GM18511 (cell line): ENCODE results near the gene GNG12.

Experiments used
- ATAC-seq: cut with Tn5 transposase; IDR thresholded peaks from one replicate; pipeline ENCODE4 v1.9.1; 2021; ENCODE audit warnings: mild to moderate bottlenecking, moderate library complexity; ENCODE audit not compliant: unreplicated experiment

The GNG12 gene

DNA sequence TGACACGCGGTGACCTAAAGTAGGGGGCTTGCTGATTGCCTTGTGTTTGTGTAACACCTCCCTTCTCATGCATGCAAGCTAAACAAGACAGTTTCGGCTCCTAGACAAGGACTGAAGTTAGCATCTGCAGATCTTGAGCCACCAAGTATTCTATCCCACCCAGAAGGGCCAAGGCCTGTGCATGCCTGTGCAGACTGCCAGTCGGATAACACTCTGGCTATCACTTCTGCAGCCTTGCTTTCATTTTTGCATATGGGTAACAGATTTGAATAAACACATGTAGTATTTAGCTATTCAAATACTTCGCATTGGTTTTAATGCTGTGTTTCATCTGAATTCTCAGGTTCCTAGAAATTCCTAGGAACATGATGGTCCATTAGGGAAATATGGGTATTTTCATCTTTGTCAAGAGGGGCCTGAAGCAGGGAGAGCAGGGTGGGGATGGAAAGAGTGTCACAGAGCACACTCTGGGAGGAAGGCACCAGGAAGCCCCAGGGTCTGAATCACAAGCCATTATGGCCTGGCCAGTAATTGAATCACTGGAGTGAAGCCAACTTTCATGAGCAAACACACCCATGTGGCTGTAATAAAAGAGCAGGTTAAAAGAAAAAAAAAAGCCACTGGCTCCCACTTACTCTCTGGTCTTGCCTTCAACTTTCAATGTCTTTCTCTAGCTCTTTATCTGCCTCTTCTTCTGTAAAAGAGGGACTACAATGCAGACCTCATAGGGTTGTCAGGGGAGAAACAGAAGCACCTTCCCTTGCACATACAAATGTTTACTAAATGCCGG is 120.0 kb downstream of the GNG12 start:
- peak; percentile 60 for ATAC-seq

- peak; percentile 54 for ATAC-seq
These were observed 121.4 kb downstream of the GNG12 start for GRCh38 chr1:67711855-67712212.

GRCh38 chr1:67711158-67711854 is 122.0 kb downstream of the GNG12 start:
- peak; percentile 19 for ATAC-seq

DNA sequence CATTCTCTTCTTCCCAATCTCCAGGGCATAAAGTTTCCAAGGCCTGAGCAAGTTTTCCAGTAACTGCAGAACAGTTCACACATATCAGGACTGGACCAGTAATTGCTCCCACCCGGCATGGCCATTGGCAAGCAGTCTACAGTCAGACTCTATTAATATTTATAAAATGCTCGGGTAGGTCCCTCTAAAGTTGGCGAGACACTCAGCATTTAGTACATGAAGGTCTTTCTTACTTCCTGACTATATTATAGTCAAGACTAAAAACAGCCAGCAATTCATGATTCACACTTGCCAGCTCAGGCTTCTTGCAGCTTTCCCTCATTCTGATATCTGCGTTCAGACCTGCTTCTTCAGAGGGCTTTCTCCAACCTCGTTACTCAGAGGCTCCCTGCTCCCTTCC is 122.8 kb downstream of the GNG12 start:
- ATAC-seq = no peak

GRCh38 chr1:67708606-67709005 is 124.7 kb downstream of the GNG12 start:
- ATAC-seq = no peak

DNA sequence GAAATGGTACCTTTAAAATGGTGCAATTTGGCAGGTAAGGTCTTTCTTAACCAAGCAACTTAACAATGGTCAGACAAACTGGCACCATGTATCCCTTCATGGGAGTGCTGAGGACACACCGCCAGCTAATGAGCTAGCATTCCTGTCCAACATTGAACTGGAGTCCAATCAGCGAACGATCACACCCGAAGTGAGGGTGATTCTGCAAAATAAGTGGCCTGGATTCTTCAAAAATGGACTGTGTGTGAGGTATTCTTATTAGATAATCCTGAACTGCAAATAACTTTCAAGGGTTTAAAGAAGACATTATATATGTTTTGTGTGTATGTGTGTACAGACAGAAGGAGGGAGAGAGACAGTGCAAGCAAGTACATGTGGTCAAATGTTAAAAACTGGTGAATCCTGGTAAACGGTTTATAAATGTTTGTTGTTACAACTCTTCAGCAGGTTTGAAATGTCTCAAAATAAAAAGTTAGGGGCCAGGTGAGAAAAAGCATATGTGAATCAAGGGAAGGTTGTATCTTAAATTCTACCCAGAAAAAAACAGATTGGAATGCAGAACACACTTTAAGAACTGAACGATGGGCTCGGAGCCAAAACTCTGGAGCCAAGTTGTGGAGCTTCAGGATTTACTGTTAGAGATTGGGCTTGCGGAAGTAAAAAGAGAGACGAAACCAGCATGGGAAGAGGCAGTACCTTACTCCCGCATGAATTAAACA is 127.4 kb downstream of the GNG12 start:
- no peak for ATAC-seq

- no peak for ATAC-seq
These were observed 128.9 kb downstream of the GNG12 start for GRCh38 chr1:67704351-67704750.

DNA sequence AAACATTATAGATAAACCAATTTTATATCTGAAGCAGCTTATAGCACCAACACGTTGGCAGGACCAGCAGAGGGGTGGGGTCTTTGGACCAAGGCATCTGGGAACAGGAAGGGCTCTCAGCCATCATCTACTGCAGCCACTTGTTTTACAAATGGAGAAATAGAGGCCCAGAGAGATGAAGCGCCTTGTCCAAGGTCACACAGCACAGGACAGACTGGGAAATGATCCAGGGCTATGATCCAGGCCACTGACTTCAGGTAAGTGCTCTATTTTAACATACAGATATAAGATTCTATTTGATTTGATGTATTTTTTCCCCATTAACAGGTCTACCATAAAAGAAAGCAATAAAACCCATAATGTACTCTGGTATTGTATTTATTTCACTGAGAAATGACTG is 131.4 kb downstream of the GNG12 start:
- ATAC-seq = no peak

GRCh38 chr1:67700692-67701410 is 132.4 kb downstream of the GNG12 start:
- peak; percentile 80 for ATAC-seq

DNA sequence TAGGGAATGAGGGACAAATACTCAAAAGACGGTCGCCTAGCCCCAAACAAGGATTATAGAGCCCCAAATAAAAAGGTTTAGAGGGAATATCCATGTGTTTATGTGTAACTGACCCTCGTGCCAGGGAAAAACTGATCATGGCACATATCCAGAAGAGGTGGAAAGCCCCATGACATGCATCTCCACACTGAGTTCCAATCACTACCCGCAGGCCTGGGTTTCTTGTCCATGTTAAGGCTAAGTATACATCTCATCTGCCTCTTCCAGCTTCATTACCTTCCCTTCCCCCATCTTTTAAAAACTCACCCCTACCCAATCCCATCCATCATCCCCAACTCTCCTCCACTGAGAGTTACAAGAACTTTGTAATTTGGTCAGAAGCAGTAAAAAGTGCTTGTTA is 133.0 kb downstream of the GNG12 start:
- no peak for ATAC-seq

GRCh38 chr1:67696708-67697107 is 136.6 kb downstream of the GNG12 start:
- ATAC-seq = no peak

GRCh38 chr1:67695963-67696362 is 137.3 kb downstream of the GNG12 start:
- ATAC-seq = no peak

DNA sequence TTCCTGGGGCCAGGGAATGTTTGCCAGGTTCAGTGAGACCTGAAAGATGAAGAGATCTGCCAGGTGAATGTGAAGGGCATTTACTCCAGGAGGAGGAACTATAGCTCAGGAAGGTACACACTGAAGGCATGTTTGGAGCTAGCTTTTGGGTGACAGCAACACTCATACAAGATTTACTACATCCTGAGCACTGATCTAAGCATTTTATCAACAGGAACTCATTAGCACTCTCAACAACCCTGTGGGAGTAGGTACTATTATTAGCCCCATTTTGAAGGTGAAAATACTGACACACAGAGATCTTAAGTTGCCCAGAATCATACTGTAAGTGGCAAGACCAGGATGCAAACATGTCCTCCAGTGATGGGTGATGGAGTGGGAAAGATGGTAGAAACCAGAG is 141.6 kb downstream of the GNG12 start:
- ATAC-seq = no peak

DNA sequence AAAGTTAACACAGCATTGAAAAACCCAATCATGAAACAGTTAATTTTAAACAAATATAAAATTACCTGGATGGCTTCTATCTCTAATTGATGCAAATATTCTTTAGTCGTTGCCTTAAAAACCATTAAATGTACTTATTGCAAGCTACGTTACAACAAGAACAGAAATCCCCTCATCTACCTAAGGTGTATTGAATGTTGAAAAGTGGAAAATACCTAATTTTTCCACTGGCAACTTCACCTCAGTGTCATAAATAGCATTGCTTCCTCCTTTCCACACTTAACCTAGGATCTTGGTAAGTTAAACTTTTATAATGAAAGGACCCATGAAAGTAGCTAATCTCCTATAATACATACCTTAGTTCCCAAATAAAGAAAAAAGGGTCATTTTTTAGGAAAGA is 142.9 kb downstream of the GNG12 start:
- ATAC-seq = no peak

DNA sequence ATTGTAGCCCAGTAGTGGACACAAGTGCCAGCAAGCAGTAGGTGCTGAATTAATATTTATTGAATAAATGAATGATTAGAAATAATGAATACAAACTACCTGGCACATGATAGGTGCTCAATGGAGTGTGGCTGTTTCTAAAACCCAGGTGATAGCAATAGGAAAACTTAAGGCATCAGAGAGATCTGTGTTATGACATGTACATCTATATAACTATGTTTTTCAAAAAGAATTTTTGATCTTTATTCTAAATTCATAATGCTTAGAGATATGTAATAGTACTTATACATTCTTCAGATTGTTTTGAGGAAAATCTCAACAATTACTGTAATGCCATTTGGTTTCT is 143.3 kb downstream of the GNG12 start:
- no peak for ATAC-seq

DNA sequence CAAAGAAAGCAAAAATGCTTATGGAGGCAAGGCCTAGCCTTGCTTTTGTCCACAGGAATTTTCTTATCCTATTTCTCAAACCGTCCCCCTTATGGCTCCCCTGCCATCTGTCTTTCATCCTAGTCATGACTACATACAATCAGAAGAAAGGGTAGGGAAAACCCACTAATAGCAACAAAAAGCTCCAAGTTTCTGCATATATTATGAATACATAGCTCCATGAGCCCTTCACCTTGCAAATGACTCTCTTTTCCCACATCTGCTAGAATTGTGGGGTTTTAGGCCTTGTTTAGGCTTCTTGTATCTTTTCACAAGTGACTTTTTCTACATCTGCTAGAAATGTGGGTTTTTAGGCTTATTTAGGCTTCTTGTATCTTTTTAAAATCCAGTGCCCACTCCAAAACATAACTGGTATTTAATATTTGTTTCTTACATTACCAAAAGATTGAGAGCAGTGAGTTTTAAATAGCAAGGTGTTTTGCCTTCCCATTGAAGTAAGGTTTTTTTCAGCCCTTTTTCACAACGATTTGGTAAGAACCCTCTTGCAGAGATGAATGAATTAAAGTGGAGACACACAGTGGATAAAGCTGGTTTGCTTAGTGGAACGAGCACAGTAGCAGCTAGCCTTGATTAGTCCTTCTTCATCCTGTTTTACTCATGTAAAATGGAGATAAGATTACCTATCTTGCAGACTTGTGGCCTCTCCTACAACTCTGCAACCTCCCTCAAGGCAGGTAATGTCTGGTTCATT is 143.8 kb downstream of the GNG12 start:
- ATAC-seq = no peak

DNA sequence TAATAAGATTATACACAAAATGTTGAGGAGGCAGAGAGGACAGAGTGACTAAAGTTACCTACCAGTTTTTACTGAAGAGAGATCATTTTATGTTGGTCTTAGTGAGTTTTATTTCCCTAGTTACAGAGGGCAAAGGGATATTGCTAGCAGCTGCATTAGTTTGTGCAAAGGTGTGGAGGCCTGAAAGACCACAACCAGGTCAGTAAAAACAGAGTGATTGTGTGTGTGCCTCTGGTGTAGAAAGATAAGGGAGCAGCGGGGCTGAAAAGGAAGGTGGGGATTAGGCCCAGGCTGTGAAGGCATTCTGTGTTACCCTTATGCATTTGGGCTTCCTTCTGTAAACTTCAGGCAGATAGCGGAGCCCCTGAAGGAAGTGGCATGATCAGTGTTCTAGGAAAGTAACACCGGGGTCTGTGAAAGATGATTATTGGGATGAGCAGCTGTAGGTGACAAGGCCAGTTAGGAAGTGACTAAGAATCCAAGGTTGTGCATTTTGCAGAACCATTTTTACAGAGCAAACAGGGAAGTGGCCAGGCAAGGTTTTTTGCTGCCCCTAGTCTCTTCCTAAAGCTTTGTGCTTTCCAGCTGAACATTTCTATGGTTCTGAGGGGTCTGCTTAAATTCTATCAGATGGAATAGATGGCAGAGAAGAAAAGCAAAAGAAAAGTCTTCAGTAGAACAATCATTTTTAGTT is 144.6 kb downstream of the GNG12 start:
- no peak for ATAC-seq

GRCh38 chr1:67687649-67688048 is 145.6 kb downstream of the GNG12 start:
- no peak for ATAC-seq

GRCh38 chr1:67687198-67687545 is 146.1 kb downstream of the GNG12 start:
- ATAC-seq = no peak
